HG03565 (cell line): ENCODE results near the gene GAS7.

ENCODE experiments used
- ATAC-seq: cut with Tn5 transposase; IDR thresholded peaks from one replicate; pipeline ENCODE4 v1.9.1; 2021; ENCODE audit warnings: mild to moderate bottlenecking, moderate library complexity; ENCODE audit not compliant: unreplicated experiment

GAS7 gene

GRCh38 chr17:9868552-9868951 is 329.9 kb downstream of the GAS7 start:
- no peak for ATAC-seq

- no peak for ATAC-seq
Observed at GRCh38 chr17:9865586-9865985, 332.8 kb downstream of the GAS7 start.

GRCh38 chr17:9862949-9863348 is 335.5 kb downstream of the GAS7 start:
- ATAC-seq = no peak

- ATAC-seq = no peak
Observed at GRCh38 chr17:9862220-9862619, 336.2 kb downstream of the GAS7 start.

DNA sequence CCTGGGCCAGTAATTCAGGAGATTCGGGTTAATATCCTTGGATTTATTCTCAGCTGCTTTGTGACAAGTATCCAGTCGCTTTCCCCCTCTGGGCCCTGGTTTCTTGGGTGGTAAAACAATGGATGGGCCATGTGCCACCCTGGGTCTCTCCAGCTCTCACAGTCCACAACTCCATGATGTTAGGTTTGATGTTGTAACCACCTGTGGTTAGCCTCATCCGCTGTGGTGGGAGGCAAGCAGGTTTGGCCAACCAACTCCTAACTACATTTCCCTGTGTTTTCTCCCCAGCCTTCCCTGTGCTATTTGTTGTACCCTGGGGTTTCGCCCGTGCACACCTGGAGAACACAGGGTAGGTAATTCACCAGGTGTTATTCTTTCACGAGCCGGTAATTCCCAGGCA is 337.6 kb downstream of the GAS7 start:
- ATAC-seq = no peak
